Activated CD8-positive, alpha-beta memory T cell treated with anti-CD3 and anti-CD28 coated beads, Interleukin-2, amount 50 U/mL, for 24 hours (primary cell): Measurements from ENCODE around the gene TMEM225B.
"Not testable (repeated sequence)": the region's sequence is repeated elsewhere in the genome, so short reads cannot be mapped to it uniquely, and the experiment has no call there.

ENCODE experiments used
- DNase-seq: peaks from one replicate; pipeline ENCODE4 v3.0.0-alpha.2; 2020; ENCODE audit errors: extremely low read depth

The TMEM225B gene

GRCh38 chr7:99653754-99654153 is 55.7 kb downstream of the TMEM225B start:
- DNase-seq = no peak

GRCh38 chr7:99654626-99655025 is 56.6 kb downstream of the TMEM225B start:
- not testable (repeated sequence) for DNase-seq

- not testable (repeated sequence) for DNase-seq
Observed at GRCh38 chr7:99657879-99658278, 59.8 kb downstream of the TMEM225B start.
